Ectodermal cell (in vitro differentiated cells): Measurements from ENCODE around the gene TSR3.

Source experiments
- H3K27ac ChIP-seq: 2 replicates; pipeline ENCODE4 v1.7.0; 2013; ENCODE audit warnings: mild to moderate bottlenecking, low read depth, low read length; ENCODE audit not compliant: insufficient read depth, poor library complexity, severe bottlenecking
- H3K27me3 ChIP-seq: 2 replicates; pipeline ENCODE4 v1.7.0; 2013; ENCODE audit warnings: mild to moderate bottlenecking, low read length; ENCODE audit not compliant: insufficient read depth, control insufficient read depth, poor library complexity, severe bottlenecking
- H3K36me3 ChIP-seq: one replicate; pipeline ENCODE4 v1.7.0; 2013; ENCODE audit warnings: low read length; ENCODE audit not compliant: control insufficient read depth, insufficient read depth
- H3K4me1 ChIP-seq: one replicate; pipeline ENCODE4 v1.7.0; 2013; ENCODE audit warnings: low read length; ENCODE audit not compliant: control insufficient read depth, insufficient read depth
- H3K4me3 ChIP-seq: 2 replicates; pipeline ENCODE4 v1.7.0; 2013; ENCODE audit warnings: low read depth, low read length, control low read depth; ENCODE audit not compliant: insufficient read depth
- H3K9me3 ChIP-seq: 2 replicates; pipeline ENCODE4 v1.7.0; 2013; ENCODE audit warnings: mild to moderate bottlenecking, low read length, moderate library complexity; ENCODE audit not compliant: control insufficient read depth
- WGBS, 2 experiments: methylation state at CpG; one replicate each; pipeline ENCODE4 v1.1.7; 2013; ENCODE audit warnings: missing lambda C conversion rate in 2 of 2; 5-methylcytosine and 5-hydroxymethylcytosine counted together

Gene TSR3

GRCh38 chr16:1366712-1367299, 15.1 kb upstream of the TSR3 start:
- no peaks in the 10 kb centered on the region for H3K27me3 ChIP-seq
- H3K4me3 ChIP-seq: no peak overlapping the region
- no peaks in the 10 kb centered on the region for H3K9me3 ChIP-seq
- 93% methylated on average over 24 of the region's 24 CpGs for WGBS, 2 experiments
- peaks cover 13% of the 10 kb centered on the region for H3K36me3 ChIP-seq
- no peak overlapping the region for H3K27ac ChIP-seq
- H3K4me1 ChIP-seq: no peaks in the 10 kb centered on the region

- Histone ChIP-seq H3K9me3 (no peaks in the 10 kb centered on the region), H3K27me3 (no peaks in the 10 kb centered on the region), H3K27ac (no peak overlapping the region), H3K4me3 (no peak overlapping the region), H3K4me1 (no peaks in the 10 kb centered on the region), H3K36me3 (peaks cover 13% of the 10 kb centered on the region)
- WGBS, 2 experiments: 91 to 92% methylated on average over 29 of the region's 29 CpGs
Observed at GRCh38 chr16:1366060-1366711, 14.5 kb upstream of the TSR3 start.

- WGBS, 2 experiments: 92 to 95% methylated on average over 22 of the region's 22 CpGs
- H3K9me3 ChIP-seq: no peaks in the 10 kb centered on the region
- no peaks in the 10 kb centered on the region for H3K27me3 ChIP-seq
- H3K4me3 ChIP-seq: no peak overlapping the region
- peaks cover 13% of the 10 kb centered on the region for H3K36me3 ChIP-seq
- H3K4me1 ChIP-seq: no peaks in the 10 kb centered on the region
- H3K27ac ChIP-seq: no peak overlapping the region
Observed at GRCh38 chr16:1364510-1364909, 12.8 kb upstream of the TSR3 start.

- 65 to 66% methylated on average over 18 of the region's 18 CpGs for WGBS, 2 experiments
- Histone ChIP-seq H3K36me3 (peaks cover 13% of the 10 kb centered on the region), H3K4me1 (no peaks in the 10 kb centered on the region), H3K4me3 (no peak overlapping the region), H3K27ac (no peak overlapping the region), H3K27me3 (no peaks in the 10 kb centered on the region), H3K9me3 (no peaks in the 10 kb centered on the region)
Observed at GRCh38 chr16:1363501-1364041, 11.9 kb upstream of the TSR3 start.

GRCh38 chr16:1362807-1363206, 11.1 kb upstream of the TSR3 start:
- no peaks in the 10 kb centered on the region for H3K9me3 ChIP-seq
- H3K4me3 ChIP-seq: no peak overlapping the region
- no peaks in the 10 kb centered on the region for H3K4me1 ChIP-seq
- H3K27ac ChIP-seq: no peak overlapping the region
- WGBS, 2 experiments: 96 to 97% methylated on average over 11 of the region's 11 CpGs
- peaks cover 13% of the 10 kb centered on the region for H3K36me3 ChIP-seq
- H3K27me3 ChIP-seq: no peaks in the 10 kb centered on the region

- no peaks in the 10 kb centered on the region for H3K27me3 ChIP-seq
- no peaks in the 10 kb centered on the region for H3K4me1 ChIP-seq
- WGBS, 2 experiments: 96 to 97% methylated on average over 43 of the region's 43 CpGs
- H3K9me3 ChIP-seq: no peaks in the 10 kb centered on the region
- H3K27ac ChIP-seq: no peak overlapping the region
- no peak overlapping the region for H3K4me3 ChIP-seq
- peaks cover 13% of the 10 kb centered on the region for H3K36me3 ChIP-seq
Observed at GRCh38 chr16:1361685-1362360, 10.1 kb upstream of the TSR3 start.

- no peaks in the 10 kb centered on the region for H3K27me3 ChIP-seq
- H3K4me1 ChIP-seq: no peaks in the 10 kb centered on the region
- H3K4me3 ChIP-seq: no peak overlapping the region
- H3K36me3 ChIP-seq: peaks cover 9% of the 10 kb centered on the region
- no peaks in the 10 kb centered on the region for H3K9me3 ChIP-seq
- no peak overlapping the region for H3K27ac ChIP-seq
- 91% methylated on average over 19 of the region's 19 CpGs for WGBS, 2 experiments
Observed at GRCh38 chr16:1357906-1358566, 6.4 kb upstream of the TSR3 start.

- Histone ChIP-seq H3K9me3 (no peaks in the 10 kb centered on the region), H3K36me3 (no peaks in the 10 kb centered on the region)
- 89% methylated on average over 33 of the region's 33 CpGs for WGBS, 2 experiments
Observed at GRCh38 chr16:1356061-1356900, 4.6 kb upstream of the TSR3 start.

GRCh38 chr16:1355591-1355990, 3.9 kb upstream of the TSR3 start:
- Histone ChIP-seq H3K9me3 (no peaks in the 10 kb centered on the region), H3K4me3 (no peak overlapping the region), H3K4me1 (peaks cover 3% of the 10 kb centered on the region), H3K27me3 (no peaks in the 10 kb centered on the region), H3K36me3 (no peaks in the 10 kb centered on the region), H3K27ac (no peak overlapping the region)
- WGBS, 2 experiments: 92% methylated on average over 15 of the region's 15 CpGs

More at GRCh38 chr16:1356061-1356900, 4.6 kb upstream of the TSR3 start:
- Histone ChIP-seq H3K27ac (no peak overlapping the region), H3K4me1 (no peaks in the 10 kb centered on the region), H3K27me3 (no peaks in the 10 kb centered on the region), H3K4me3 (no peak overlapping the region)
